ENCODE measurements around the gene CD79A.

CD79A gene

DNA sequence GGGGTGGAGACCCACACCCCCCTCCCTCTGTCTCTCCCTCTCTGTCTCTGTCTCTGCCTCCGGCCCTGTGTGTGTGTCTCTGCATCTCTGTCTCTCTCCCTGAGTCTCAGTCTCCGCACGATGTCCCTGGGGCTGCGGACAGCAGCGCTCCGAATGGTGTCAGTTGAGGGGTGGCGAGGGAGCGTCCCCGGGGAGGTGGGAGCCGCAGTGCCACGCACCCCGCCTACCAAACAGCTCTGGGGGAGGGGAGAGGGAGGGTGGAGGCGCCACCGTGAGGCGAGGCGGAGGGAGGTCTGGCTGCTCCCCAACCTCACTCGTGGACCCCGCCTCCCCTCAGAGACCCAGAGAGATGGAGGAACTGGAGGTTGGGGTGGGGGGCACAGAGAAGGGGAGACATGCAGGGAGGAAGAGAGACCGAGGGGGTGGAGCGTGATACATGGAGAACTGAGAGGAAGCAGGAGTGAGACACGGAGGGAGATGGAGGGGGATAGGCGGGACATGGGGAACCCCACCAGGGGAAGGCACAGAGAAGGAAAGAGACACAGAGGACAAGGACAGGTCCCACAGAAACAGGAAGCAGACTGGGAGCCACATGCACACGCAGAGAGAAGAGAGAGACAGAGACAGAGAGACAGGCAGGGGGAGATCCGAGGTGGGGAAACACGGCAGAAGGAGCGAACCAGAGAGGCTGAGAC, 44.0 kb downstream of the CD79A start:
- DNase-seq = peak; percentile 23

GRCh38 chr19:41921577-41922576, 44.8 kb downstream of the CD79A start:
- no peak for DNase-seq

DNA sequence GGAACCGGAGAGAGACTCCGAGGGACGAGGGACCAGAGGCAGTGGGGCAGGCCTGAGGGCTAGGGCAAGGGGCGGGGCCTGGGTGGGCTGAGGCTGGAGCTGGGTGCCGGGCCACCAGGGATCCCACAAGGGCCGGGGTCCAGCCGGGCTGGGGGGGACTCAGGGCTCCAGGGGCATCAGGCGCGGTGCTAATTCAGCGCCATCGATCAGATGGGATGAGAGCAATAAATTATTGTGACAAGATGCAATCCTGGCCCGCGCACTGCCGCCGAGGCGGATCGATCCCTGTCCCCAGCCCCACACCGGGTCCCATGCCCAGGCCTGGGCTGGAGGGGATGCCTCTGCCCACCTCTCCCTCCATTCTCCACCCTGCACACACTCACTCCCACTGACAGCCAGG, 45.5 kb downstream of the CD79A start:
- DNase-seq = no peak

- DNase-seq = no peak
These were observed 46.1 kb downstream of the CD79A start for GRCh38 chr19:41923045-41923788.

- no peak for DNase-seq
These were observed 47.4 kb downstream of the CD79A start for GRCh38 chr19:41924151-41925145.

DNA sequence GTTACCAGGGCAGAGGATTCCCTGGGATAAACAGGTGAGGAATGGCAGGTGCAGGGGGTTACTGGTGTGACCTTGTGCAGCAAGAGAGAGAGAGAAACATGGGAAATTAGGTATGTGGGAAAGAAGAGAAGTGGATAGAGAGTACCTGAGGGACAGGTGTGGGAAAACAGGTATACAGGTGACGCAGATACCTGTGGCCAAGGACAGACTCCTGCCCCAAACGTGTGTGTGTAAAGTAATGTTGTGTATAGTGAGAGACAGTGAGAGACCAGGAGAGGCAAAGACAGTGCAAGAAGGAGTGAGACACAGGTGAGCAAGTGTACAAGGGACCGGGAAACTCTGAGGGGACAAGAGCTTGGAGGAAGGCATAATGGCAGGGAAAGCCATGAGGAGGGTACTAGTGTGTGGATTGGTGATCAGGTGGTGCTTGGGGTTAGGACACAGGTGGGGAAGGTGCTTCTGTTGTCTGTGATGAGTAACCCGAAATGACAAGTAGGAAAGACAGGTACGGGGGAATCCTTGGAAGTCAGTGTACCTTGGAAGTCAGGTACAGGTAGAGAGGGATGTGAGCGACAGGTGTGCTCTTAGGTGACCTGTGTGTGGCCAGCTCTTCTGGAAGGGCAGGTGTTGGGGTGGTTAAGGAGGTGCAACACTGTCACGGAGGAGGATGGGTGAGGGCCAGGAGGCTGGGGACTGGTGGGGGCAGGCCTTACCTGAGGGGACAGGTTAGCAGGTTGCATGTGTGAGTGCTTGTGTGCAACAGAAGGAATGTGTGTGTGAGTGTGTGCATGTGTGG, 48.3 kb downstream of the CD79A start:
- DNase-seq = no peak

- no peak for DNase-seq
These were observed 49.1 kb downstream of the CD79A start for GRCh38 chr19:41926028-41926762.

DNA sequence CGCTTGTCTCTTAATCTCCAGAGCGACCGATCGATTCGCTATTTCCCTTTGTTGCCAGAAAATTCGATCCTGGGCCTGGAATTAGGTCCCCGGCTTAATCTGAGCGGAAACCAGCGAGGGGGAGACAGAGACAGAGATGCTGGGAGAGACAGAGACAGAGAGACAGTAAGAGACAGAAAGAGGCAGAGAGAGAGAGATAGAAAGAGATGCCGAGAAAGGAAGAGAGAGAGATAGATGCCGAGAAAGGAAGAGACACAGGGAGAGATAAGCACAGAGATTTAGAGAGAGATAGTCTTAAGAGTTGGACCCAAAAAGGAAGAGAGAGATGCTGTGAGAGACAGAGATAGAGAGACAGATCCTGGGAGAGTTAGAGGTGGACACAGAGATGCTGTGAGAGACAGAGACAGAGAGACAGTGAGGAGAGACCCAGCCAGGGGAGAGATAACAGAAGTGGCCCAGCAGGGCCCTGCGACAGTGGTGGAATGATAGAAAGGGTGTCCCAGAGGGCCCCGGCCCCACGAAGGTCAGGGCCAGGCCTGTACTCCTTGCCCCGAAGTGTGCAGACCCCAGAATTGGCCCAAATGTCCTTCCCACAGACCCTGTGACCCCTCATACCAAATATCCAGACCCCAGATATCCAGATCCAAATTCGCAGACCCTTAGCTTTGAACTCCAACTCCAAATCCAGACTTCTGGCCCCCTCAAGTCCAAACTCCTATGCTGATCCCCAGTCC, 49.9 kb downstream of the CD79A start:
- DNase-seq = no peak

DNA sequence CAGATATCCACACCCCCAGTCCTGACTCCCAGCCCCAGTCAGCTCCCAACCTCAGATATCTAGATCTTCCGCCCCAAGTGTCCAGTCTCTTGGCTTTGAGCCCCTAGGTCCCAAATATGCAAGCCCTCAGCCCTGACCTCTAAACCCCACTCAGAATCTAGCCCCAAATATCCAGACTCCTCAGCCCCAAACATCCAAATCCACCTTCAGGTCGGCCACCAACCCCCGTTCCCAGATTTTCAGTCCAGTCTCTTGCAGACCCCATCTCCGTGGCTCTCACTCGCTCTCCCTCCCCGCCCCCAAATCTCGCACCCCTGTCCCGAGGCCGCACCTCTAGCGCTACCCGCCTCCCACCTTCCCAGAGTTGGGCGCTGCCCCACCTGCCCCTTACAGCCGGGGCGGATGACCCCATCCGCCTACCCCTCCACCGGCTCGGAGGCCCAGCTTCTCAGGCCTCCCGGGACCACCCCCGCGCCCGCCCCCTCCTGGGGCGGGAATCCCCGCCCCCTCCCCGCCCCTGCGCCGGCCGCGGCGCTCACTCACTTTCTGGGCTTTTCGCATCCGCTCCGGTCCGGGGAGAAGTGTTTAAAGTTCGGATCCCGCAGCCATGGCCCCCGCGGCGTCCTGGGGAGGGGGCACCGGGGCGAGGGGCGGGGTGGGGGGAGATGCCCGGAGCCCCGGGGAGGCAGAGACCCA, 50.6 kb downstream of the CD79A start:
- DNase-seq = no peak

GRCh38 chr19:41928221-41928683, 51.2 kb downstream of the CD79A start, which contains the start of gene ERFL:
Gene ERFL (minus strand): TSS chr19:41928449. CDS start chr19:41912919, 15,530 bp downstream.
- DNase-seq = no peak

DNA sequence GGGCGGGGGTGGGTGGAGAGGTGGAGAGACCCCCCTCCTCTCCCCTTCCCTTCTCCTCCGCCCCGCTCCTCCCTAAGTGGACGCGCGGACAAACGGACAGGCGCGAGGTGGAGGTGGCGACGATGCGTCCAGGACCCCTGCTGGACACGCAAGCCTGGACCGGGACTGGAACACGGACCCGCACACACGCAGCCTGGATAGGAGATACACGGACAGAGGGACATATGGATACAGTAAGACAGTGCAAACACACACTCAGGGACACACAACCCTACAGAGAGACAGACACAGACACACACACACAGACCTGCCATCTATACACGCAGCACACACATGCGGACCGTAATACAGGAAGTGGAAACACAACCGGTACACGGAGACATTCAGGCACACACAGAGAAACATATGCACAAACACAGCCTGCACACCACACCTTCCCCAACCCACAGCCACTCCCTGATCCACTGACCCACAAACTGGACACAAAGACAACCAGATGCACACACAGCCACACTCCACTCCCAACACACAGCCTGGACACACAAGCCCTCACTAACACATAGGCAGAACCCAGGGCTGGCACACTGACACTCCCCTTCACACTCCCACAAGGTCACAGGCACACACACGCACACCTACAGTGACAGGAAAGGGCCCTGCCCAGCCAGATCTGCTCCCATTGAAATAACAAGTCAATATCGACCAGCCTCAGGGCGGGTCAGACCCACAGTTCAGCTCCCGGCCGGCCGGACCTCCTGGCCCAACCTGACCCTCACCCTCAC, 51.9 kb downstream of the CD79A start:
- no peak for DNase-seq

DNA sequence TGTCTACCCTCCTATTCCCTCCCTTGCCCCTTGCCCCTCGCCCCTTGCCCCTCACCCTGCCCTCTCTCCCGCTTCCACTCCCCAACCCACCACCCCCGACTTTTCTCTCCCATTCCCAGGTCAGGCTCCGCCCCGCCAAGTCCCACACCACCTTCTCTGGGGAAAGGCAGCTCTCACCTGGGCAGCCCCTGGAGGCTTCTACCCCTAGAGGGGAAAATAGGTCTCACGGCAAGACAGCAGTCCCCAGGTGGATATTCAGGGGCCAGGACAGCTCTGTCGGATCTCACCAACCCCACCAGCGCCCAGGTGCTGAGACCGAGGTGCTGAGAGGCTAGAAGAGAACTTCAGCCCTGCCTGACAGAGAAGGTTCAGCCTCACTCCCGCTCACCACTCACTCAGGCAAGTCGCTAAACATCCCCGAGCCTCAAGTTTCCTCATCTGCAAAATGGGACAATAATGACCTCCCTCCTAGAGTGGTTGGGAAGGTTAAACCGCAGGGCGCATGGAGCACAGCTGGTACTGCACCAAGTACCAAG, 52.5 kb downstream of the CD79A start:
- DNase-seq = no peak

DNA sequence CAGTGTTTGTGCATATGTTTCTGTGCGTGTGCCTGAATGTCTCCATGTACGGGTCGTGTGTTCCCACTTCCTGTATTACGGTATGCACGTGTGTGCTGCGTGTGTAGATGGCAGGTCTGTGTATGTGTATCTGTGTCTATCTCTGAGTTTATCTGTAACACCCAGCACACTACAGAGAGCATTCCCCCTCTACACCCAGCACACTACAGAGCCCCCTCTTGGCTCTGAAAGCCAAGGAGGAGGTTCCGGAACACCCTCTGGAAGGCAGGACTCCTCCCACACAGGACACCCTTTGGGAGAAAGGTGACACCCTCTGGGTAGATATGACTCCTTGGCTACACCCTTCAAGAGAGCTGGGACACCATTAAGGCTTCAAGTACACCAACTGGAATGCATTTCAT, 53.2 kb downstream of the CD79A start:
- no peak for DNase-seq
